ENCODE data around the gene COBL. TPM values are rescaled to one million over a fixed set of nuclear protein-coding genes. Genes with fewer than 3 reads are reported as not detected.

Gene COBL
- polyA plus RNA-seq, 3 donors: not detected

- no peaks in the 10 kb centered on the region for H3K9me3 Mint-ChIP-seq
- H3K27me3 Mint-ChIP-seq (ENCODE audit: low read depth in 3 of 3): peaks cover 1 to 4% (median 2%) of the 10 kb centered on the region in 3 donors
- 48% methylated on average over 3 of the region's 10 CpGs for WGBS (ENCODE audit: insufficient coverage)
These were observed 80.9 kb downstream of the COBL start for GRCh38 chr7:51235593-51236313.

GRCh38 chr7:51234609-51235308, 81.8 kb downstream of the COBL start:
- Histone ChIP-seq H4K20me1 (ENCODE audit: insufficient read depth, low read length) (no peaks in the 10 kb centered on the region), H3K4me2 (replicated peaks; ENCODE audit: extremely low read depth, low read length, poor library complexity, severe bottlenecking) (no peak overlapping the region), H3K36me3 (replicated peaks in 1 of 2; ENCODE audit: control insufficient read depth in 1 of 2, insufficient read depth in 2 of 2, low read length in 2 of 2) (no peaks in the 10 kb centered on the region), H3K9me3 (replicated peaks in 1 of 2; ENCODE audit: control insufficient read depth in 1 of 2, insufficient read depth in 1 of 2, low read length in 2 of 2) (no peaks in the 10 kb centered on the region), H3K79me2 (ENCODE audit: insufficient read depth, low read length) (no peaks in the 10 kb centered on the region), H2AFZ (ENCODE audit: insufficient read depth, low read depth, low read length, poor library complexity, severe bottlenecking) (no peak overlapping the region), H3K4me1 (ENCODE audit: control insufficient read depth in 1 of 2, insufficient read depth in 2 of 2, low read length in 2 of 2) (no peaks in the 10 kb centered on the region), H3K27ac (ENCODE audit: low read depth in 1 of 2, low read length in 2 of 2) (no peak overlapping the region), H3K4me3 (replicated peaks in 1 of 3; ENCODE audit: low read depth in 2 of 3, low read length in 3 of 3) (no peak overlapping the region), H3K27me3 (ENCODE audit: control insufficient read depth in 2 of 2, insufficient read depth in 2 of 2, low read length in 2 of 2) (no peaks in the 10 kb centered on the region), H3K9ac (ENCODE audit: insufficient read depth, low read length, poor library complexity, severe bottlenecking) (no peak overlapping the region)
- no peaks in the 10 kb centered on the region for H3K4me1 Mint-ChIP-seq
- no peak for TF ChIP-seq CTCF (IDR thresholded peaks at IDR 0.05)
- no peak overlapping the region for H3K4me3 Mint-ChIP-seq
- H3K9me3 Mint-ChIP-seq: peaks cover 0 to 3% (median 0%) of the 10 kb centered on the region in 7 donors
- 100% methylated on average over 3 of the region's 8 CpGs for WGBS (ENCODE audit: insufficient coverage)
- intact Hi-C loops (cut with micrococcal nuclease): no loop called here
- peaks cover 1 to 12% (median 2%) of the 10 kb centered on the region in 3 donors for H3K27me3 Mint-ChIP-seq (ENCODE audit: low read depth in 3 of 3)
- DNase-seq: no peak
- H3K36me3 Mint-ChIP-seq: no peaks in the 10 kb centered on the region
- H3K27ac Mint-ChIP-seq: no peak overlapping the region

More at GRCh38 chr7:51235593-51236313, 80.9 kb downstream of the COBL start:
- H3K4me2 ChIP-seq (replicated peaks; ENCODE audit: extremely low read depth, low read length, poor library complexity, severe bottlenecking): no peak overlapping the region
- no peak overlapping the region for H2AFZ ChIP-seq (ENCODE audit: insufficient read depth, low read depth, low read length, poor library complexity, severe bottlenecking)
- H3K27ac Mint-ChIP-seq: no peak overlapping the region
- no peak for TF ChIP-seq CTCF (IDR thresholded peaks at IDR 0.05)
- no peaks in the 10 kb centered on the region for H3K9me3 ChIP-seq (replicated peaks in 1 of 2; ENCODE audit: control insufficient read depth in 1 of 2, insufficient read depth in 1 of 2, low read length in 2 of 2)
- H3K4me3 ChIP-seq (replicated peaks in 1 of 3; ENCODE audit: low read depth in 2 of 3, low read length in 3 of 3): no peak overlapping the region
- H3K36me3 ChIP-seq (replicated peaks in 1 of 2; ENCODE audit: control insufficient read depth in 1 of 2, insufficient read depth in 2 of 2, low read length in 2 of 2): no peaks in the 10 kb centered on the region
- no peak for DNase-seq
- H3K36me3 Mint-ChIP-seq: no peaks in the 10 kb centered on the region
- H3K27ac ChIP-seq (ENCODE audit: low read depth in 1 of 2, low read length in 2 of 2): no peak overlapping the region
- H3K4me1 Mint-ChIP-seq: no peaks in the 10 kb centered on the region
- H3K79me2 ChIP-seq (ENCODE audit: insufficient read depth, low read length): no peaks in the 10 kb centered on the region
- intact Hi-C loops (cut with micrococcal nuclease): no loop called here
- no peaks in the 10 kb centered on the region for H3K27me3 ChIP-seq (ENCODE audit: control insufficient read depth in 2 of 2, insufficient read depth in 2 of 2, low read length in 2 of 2)
- no peaks in the 10 kb centered on the region for H4K20me1 ChIP-seq (ENCODE audit: insufficient read depth, low read length)
- H3K4me1 ChIP-seq (ENCODE audit: control insufficient read depth in 1 of 2, insufficient read depth in 2 of 2, low read length in 2 of 2): no peaks in the 10 kb centered on the region
- H3K9ac ChIP-seq (ENCODE audit: insufficient read depth, low read length, poor library complexity, severe bottlenecking): no peak overlapping the region
- H3K4me3 Mint-ChIP-seq: no peak overlapping the region

All from CD14-positive monocyte (primary cell).